Lower lobe of right lung (tissue), 2 donors: ENCODE results near the gene COA6. TPM values are rescaled to one million over a fixed set of nuclear protein-coding genes. Genes with fewer than 3 reads are reported as not detected.
A peak's percentile ranks its signal among the peaks of the same experiment; 100 is the strongest.
"Not testable (repeated sequence)": the region's sequence is repeated elsewhere in the genome, so short reads cannot be mapped to it uniquely, and the experiment has no call there.

Source experiments
- ATAC-seq, 2 donors: fragments of 200-7000 bp; cut with Tn5 transposase; one replicate each; pipeline ENCODE4 v1.9.1; 2020 to 2022; ENCODE audit warnings: mild to moderate bottlenecking in 2 of 2, moderate library complexity in 2 of 2
- DNase-seq: peaks from one replicate; pipeline ENCODE4 v3.0.0-alpha.2; 2020
- H3K27ac ChIP-seq: fragments of 200-600 bp; one replicate; pipeline ENCODE4 v1.8.0; 2022
- H3K27me3 ChIP-seq: fragments of 200-600 bp; one replicate; pipeline ENCODE4 v1.8.0; 2022; ENCODE audit warnings: low read depth
- H3K36me3 ChIP-seq: fragments of 200-600 bp; one replicate; pipeline ENCODE4 v1.8.0; 2022; ENCODE audit warnings: mild to moderate bottlenecking
- H3K4me1 ChIP-seq: fragments of 200-600 bp; one replicate; pipeline ENCODE4 v1.8.0; 2022
- H3K4me3 ChIP-seq: fragments of 200-600 bp; one replicate; pipeline ENCODE4 v1.8.0; 2022; ENCODE audit warnings: mild to moderate bottlenecking
- H3K9me3 ChIP-seq: fragments of 200-600 bp; one replicate; pipeline ENCODE4 v1.8.0; 2022
- CTCF ChIP-seq: fragments of 200-600 bp; IDR thresholded peaks from one replicate; pipeline ENCODE4 v1.8.0; 2022; ENCODE audit warnings: antibody characterized with exemption, mild to moderate bottlenecking
- intact Hi-C: fragments of 100-400 bp; cut with DNase I; formaldehyde crosslinking; loops from one replicate; pipeline ENCODE4 v1.11.0; 2022
- total RNA-seq: library from RNA; stranded (reverse); fragmentation: NEBNext Ultra II Directional; extraction: Animal tissue kit (Norgen Biotek cat#: 25700); gene quantifications from one replicate; pipeline ENCODE4 v1.2.1, GENCODE V29; 2021
- donor health status: DM: no; HTN: yes; CAD: no; lungs with severe emphysema.

COA6 gene
- total RNA-seq, 1 donor from 2014 or later, result 29.7 TPM

GRCh38 chr1:234369784-234370183 lies 3.5 kb upstream of the COA6 start:
- no peak for TF ChIP-seq CTCF
- Histone ChIP-seq H3K4me3 (no peak overlapping the region), H3K36me3 (no peaks in the 10 kb centered on the region), H3K4me1 (peaks cover 18% of the 10 kb centered on the region), H3K27me3 (no peaks in the 10 kb centered on the region), H3K9me3 (no peaks in the 10 kb centered on the region), H3K27ac (no peak overlapping the region)
- DNase-seq, result no peak
- intact Hi-C loops, result no loop called here
- ATAC-seq, result no peak

- intact Hi-C loops, result no loop called here
- ATAC-seq, result no peak
- Histone ChIP-seq H3K4me3 (no peak overlapping the region), H3K9me3 (no peaks in the 10 kb centered on the region), H3K4me1 (peaks cover 24% of the 10 kb centered on the region), H3K36me3 (peaks cover 10% of the 10 kb centered on the region), H3K27ac (no peak overlapping the region), H3K27me3 (no peaks in the 10 kb centered on the region)
- DNase-seq, result no peak
- TF ChIP-seq CTCF, result no peak
Observed at GRCh38 chr1:234371414-234371813, 1.8 kb upstream of the COA6 start.

- DNase-seq (no peak), ATAC-seq (no peak)
- Histone ChIP-seq H3K9me3 (no peaks in the 10 kb centered on the region), H3K4me3 (peak overlapping the region; percentile 68), H3K4me1 (peaks cover 24% of the 10 kb centered on the region), H3K27ac (no peak overlapping the region), H3K36me3 (peaks cover 16% of the 10 kb centered on the region), H3K27me3 (no peaks in the 10 kb centered on the region)
- intact Hi-C loops, result no loop called here
- no peak for TF ChIP-seq CTCF
Observed at GRCh38 chr1:234372011-234372757, 1.1 kb upstream of the COA6 start.

DNA sequence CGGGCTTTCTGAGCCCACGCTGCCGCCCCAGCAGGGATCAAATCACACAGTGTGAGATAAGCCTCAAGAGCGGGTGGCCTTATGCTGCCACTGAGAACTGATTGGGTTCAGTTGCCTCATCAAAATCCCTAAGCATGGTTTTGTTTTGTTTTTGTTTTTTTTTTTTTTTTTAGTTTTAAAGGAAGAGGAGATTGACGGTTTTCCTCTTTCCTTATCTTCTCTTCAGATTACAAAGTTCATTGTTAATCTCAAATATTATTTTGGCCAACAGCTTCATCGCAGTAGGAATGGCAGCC lies 651 bp downstream of the COA6 start:
- Histone ChIP-seq H3K27me3 (no peaks in the 10 kb centered on the region), H3K27ac (peak overlapping the region; percentile 97), H3K9me3 (no peaks in the 10 kb centered on the region), H3K4me1 (peaks cover 24% of the 10 kb centered on the region), H3K36me3 (peaks cover 29% of the 10 kb centered on the region), H3K4me3 (peak overlapping the region; percentile 68)
- peak; percentile 60 to 61 for ATAC-seq
- no peak for DNase-seq
- intact Hi-C loops, result no loop called here
- no peak for TF ChIP-seq CTCF

- H3K27ac ChIP-seq, result no peak overlapping the region
- peaks cover 24% of the 10 kb centered on the region for H3K4me1 ChIP-seq
- H3K4me3 ChIP-seq, result no peak overlapping the region
- H3K36me3 ChIP-seq, result peaks cover 46% of the 10 kb centered on the region
- no peaks in the 10 kb centered on the region for H3K27me3 ChIP-seq
- intact Hi-C loops, result no loop called here
- DNase-seq, result no peak
- H3K9me3 ChIP-seq, result no peaks in the 10 kb centered on the region
- no peak for ATAC-seq
- TF ChIP-seq CTCF, result no peak
Observed at GRCh38 chr1:234375672-234376071, 2.4 kb downstream of the COA6 start.

DNA sequence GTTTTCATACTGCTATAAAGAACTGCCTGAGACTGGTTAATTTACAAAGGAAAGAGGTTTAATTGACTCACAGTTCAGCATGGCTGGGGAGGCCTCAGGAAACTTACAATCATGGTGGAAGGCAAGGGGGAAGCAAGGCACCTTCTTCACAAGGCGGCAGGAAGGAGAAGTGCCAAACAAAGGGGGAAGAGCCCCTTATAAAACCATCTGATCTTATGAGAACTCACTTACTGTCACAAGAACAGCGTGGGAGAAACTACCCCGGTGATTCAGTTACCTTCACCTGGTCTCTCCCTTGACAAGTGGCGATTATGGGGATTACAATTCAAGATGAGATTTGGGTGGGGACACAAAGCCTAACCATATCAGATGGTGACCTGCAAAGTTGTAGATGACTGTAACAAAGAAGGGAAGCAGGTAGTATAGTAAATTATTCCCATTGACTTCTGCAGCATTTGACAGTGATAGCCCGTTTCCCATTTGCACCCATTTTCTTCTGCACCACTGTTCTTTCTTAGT lies 6.4 kb downstream of the COA6 start:
- H3K27ac ChIP-seq, intact Hi-C loops, H3K27me3 ChIP-seq, H3K9me3 ChIP-seq, DNase-seq, H3K4me3 ChIP-seq, ATAC-seq, H3K4me1 ChIP-seq: not testable (repeated sequence)
- H3K36me3 ChIP-seq, result peaks cover 71% of the 10 kb centered on the region
